LNCaP clone FGC (cell line): ENCODE results near the gene ZNF362.

Experiments used
- DNase-seq: peaks from one replicate; pipeline ENCODE4 v3.0.0-alpha.2; 2011; ENCODE audit warnings: low read depth
- H3K4me3 ChIP-seq: 2 replicates; pipeline ENCODE4 v1.5.1; 2011; ENCODE audit warnings: mild to moderate bottlenecking, low read depth, low read length, control low read depth
- TF ChIP-seq, protein P1 (sequence below): IDR thresholded peaks from 2 replicates; pipeline ENCODE4 v1.5.1; 2012; ENCODE audit warnings: mild to moderate bottlenecking; ENCODE audit not compliant: control insufficient read depth, insufficient read depth; ENCODE audit errors: extremely low read depth

ZNF362 gene

DNA sequence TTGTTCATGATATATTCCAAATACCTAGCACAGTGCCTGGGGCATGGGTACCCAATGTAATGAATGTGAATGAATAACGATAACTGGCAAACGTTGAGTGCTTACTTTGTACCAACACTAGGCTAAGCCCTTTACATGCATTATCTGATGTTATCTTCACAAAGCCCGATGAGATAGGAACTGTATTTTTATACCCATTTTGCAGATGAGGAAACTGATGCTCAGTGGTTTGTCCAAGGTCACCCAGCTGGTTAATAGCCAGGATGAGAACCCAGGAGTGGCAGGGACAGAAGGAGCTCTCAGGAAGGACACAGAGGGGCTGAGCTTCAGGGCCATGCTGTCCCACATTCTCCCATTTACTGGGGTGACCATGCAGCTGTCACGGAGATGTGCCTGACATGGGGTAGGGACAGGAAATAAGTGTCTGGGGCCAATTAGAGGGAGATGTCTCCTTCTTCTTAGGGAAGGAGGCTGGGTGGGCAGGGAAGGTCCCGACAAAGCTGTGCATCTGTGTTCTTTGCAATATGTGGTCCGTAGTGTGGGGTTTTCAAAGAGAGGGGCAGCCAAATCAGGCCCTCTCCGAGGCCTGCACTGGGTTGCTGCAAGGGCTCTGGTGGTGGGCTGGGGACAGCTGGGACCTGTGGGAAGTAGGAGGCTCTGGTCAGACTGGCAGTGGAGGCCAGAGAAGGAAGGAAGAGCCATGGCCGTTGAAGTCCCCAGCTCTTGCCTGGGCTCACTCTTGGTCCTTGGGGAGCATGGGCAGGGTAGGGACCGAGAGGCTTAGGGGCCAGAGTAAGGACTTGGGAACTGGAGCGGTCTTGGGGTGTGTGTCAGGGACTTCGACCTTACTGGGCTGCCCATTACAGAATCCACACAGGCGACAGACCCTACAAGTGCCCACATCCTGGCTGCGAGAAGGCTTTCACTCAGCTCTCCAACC lies 38.0 kb downstream of the ZNF362 start:
- TF ChIP-seq, protein P1, sequence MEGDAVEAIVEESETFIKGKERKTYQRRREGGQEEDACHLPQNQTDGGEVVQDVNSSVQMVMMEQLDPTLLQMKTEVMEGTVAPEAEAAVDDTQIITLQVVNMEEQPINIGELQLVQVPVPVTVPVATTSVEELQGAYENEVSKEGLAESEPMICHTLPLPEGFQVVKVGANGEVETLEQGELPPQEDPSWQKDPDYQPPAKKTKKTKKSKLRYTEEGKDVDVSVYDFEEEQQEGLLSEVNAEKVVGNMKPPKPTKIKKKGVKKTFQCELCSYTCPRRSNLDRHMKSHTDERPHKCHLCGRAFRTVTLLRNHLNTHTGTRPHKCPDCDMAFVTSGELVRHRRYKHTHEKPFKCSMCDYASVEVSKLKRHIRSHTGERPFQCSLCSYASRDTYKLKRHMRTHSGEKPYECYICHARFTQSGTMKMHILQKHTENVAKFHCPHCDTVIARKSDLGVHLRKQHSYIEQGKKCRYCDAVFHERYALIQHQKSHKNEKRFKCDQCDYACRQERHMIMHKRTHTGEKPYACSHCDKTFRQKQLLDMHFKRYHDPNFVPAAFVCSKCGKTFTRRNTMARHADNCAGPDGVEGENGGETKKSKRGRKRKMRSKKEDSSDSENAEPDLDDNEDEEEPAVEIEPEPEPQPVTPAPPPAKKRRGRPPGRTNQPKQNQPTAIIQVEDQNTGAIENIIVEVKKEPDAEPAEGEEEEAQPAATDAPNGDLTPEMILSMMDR, result no peak
- DNase-seq, result no peak
- no peak overlapping the region for H3K4me3 ChIP-seq

GRCh38 chr1:33295023-33295422 lies 38.7 kb downstream of the ZNF362 start:
- H3K4me3 ChIP-seq, result no peak overlapping the region
- DNase-seq, result no peak
- TF ChIP-seq, protein P1, result no peak

- peak; percentile 26 for DNase-seq
- TF ChIP-seq, protein P1, result peak; percentile 81
- H3K4me3 ChIP-seq, result no peak overlapping the region
Measured at GRCh38 chr1:33295450-33296081, 39.3 kb downstream of the ZNF362 start.

DNA sequence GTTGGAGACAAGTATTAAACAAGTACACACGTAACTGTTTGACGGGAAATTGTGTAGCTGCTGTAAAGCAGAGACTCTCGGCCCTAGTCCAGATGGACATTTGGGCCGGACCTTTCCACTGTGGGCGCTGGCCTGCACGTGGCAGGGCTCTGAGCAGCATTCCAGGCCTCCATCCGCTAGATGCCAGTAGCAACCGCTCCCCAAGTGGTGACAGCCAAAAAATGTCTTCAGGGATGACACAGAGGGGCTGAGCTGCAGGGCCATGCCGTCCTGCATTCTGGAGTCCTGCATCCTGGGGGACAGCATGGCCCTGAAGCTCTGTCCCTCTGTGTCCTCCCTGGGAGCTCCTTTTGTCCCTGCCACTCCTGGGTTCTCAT lies 39.8 kb downstream of the ZNF362 start:
- TF ChIP-seq, protein P1, result no peak

GRCh38 chr1:33296824-33297223 lies 40.5 kb downstream of the ZNF362 start:
- TF ChIP-seq, protein P1, result no peak
- no peak for DNase-seq
- H3K4me3 ChIP-seq, result no peak overlapping the region

More for the DNA sequence above, 39.8 kb downstream of the ZNF362 start:
- DNase-seq, result no peak
- no peak overlapping the region for H3K4me3 ChIP-seq

DNA sequence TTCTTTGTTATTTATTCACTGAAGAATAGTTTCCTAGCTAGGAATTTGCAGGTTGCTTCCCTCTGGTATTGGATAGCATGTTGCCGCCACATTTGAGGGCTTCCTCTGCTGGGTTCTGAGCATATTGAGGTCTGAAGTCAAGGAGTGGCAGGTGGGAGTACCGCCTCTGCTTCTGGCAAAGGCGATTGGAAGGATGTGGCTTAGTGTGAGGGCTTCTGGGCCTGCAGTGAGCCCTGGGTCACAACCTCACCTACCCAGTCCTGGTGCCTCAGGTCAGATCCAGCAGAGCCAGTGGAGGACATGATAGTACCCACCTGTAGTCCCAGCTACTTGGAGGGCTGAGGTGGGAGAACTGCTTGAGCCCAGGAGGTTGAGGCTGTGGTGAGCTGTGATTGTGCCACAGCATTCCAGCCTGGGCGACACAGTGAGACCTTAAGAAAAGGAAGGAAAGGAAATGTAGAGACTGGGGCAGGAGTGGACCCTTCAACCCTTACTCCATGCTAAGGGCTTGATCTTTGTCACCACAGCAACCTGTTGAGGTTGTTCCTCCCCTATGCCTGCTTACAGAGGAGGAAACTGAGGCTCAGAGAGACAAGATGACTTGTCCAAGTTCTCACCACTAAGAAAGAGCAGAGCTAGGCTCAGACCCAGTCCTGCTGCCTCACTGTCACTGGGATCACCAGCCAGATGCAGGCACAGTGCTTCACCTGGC lies 41.8 kb downstream of the ZNF362 start:
- no peak overlapping the region for H3K4me3 ChIP-seq
- TF ChIP-seq, protein P1, result no peak
- no peak for DNase-seq
